Stimulated activated CD8-positive, alpha-beta memory T cell treated with anti-CD3 and anti-CD28 coated beads, Interleukin-12 subunit alpha, Interleukin-12 subunit beta, amount 100 ng/mL, for 1 hour (primary cell): ENCODE results near the gene MAGI1.
"Not testable (repeated sequence)": the region's sequence is repeated elsewhere in the genome, so short reads cannot be mapped to it uniquely, and the experiment has no call there.

Experiments
- DNase-seq: peaks from one replicate; pipeline ENCODE4 v3.0.0-alpha.2; 2020; ENCODE audit warnings: low read depth

Gene MAGI1

GRCh38 chr3:66038384-66038725 is 363 bp downstream of the MAGI1 start:
- DNase-seq: no peak

- no peak for DNase-seq
Measured at GRCh38 chr3:66037986-66038369, 740 bp downstream of the MAGI1 start.

- no peak for DNase-seq
Measured at GRCh38 chr3:66037330-66037985, 1.3 kb downstream of the MAGI1 start.

- no peak for DNase-seq
Measured at GRCh38 chr3:66036586-66037148, 2.1 kb downstream of the MAGI1 start.

GRCh38 chr3:66035763-66036477 is 2.8 kb downstream of the MAGI1 start:
- DNase-seq: no peak

- no peak for DNase-seq
Measured at GRCh38 chr3:66033241-66034138, 5.2 kb downstream of the MAGI1 start.

GRCh38 chr3:66031102-66031698 is 7.5 kb downstream of the MAGI1 start:
- no peak for DNase-seq

GRCh38 chr3:66029443-66029842 is 9.3 kb downstream of the MAGI1 start:
- no peak for DNase-seq

GRCh38 chr3:66029014-66029413 is 9.7 kb downstream of the MAGI1 start:
- no peak for DNase-seq

- no peak for DNase-seq
Measured at GRCh38 chr3:66028457-66028856, 10.3 kb downstream of the MAGI1 start.

- not testable (repeated sequence) for DNase-seq
Measured at GRCh38 chr3:66027099-66027498, 11.6 kb downstream of the MAGI1 start.

GRCh38 chr3:66023738-66024385 is 14.9 kb downstream of the MAGI1 start:
- no peak for DNase-seq

- no peak for DNase-seq
Measured at GRCh38 chr3:66023229-66023628, 15.5 kb downstream of the MAGI1 start.

GRCh38 chr3:66021731-66022131 is 17.0 kb downstream of the MAGI1 start:
- DNase-seq: no peak

- no peak for DNase-seq
Measured at GRCh38 chr3:66019896-66020295, 18.8 kb downstream of the MAGI1 start.

- no peak for DNase-seq
Measured at GRCh38 chr3:66018057-66019033, 20.4 kb downstream of the MAGI1 start.

- DNase-seq: no peak
Measured at GRCh38 chr3:66017591-66017990, 21.1 kb downstream of the MAGI1 start.

- no peak for DNase-seq
Measured at GRCh38 chr3:66017084-66017483, 21.6 kb downstream of the MAGI1 start.

GRCh38 chr3:66015841-66016240 is 22.9 kb downstream of the MAGI1 start:
- no peak for DNase-seq

- no peak for DNase-seq
Measured at GRCh38 chr3:66014651-66015050, 24.1 kb downstream of the MAGI1 start.
